HG02678 (cell line): Measurements from ENCODE around the gene MB21D2.
A peak's percentile ranks its signal among the peaks of the same experiment; 100 is the strongest.
"Not testable (repeated sequence)": the region's sequence is repeated elsewhere in the genome, so short reads cannot be mapped to it uniquely, and the experiment has no call there.

Experiments used
- ATAC-seq: cut with Tn5 transposase; IDR thresholded peaks from one replicate; pipeline ENCODE4 v1.9.1; 2021; ENCODE audit warnings: mild to moderate bottlenecking, moderate library complexity; ENCODE audit not compliant: unreplicated experiment

The MB21D2 gene

GRCh38 chr3:192862408-192863090 is 55.1 kb downstream of the MB21D2 start:
- no peak for ATAC-seq

DNA sequence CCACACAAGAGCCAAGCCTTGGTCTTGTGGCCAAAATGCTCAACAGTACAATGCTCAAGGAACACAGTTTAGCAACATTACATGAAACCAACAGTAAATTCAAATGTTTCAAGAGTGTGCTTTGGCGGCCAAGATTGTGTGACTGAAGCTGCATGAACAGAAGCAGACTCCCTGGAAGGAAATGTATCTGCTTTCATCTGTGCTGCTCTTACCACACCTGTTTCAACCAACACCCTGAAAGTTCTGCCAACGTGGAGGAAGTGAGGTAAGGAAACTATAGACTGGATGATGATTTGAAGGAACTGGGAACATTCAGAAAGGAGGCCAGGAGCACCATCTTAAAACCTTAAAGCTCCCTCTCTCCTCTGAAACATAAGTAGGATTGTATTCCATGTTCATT is 55.7 kb downstream of the MB21D2 start:
- ATAC-seq: no peak

DNA sequence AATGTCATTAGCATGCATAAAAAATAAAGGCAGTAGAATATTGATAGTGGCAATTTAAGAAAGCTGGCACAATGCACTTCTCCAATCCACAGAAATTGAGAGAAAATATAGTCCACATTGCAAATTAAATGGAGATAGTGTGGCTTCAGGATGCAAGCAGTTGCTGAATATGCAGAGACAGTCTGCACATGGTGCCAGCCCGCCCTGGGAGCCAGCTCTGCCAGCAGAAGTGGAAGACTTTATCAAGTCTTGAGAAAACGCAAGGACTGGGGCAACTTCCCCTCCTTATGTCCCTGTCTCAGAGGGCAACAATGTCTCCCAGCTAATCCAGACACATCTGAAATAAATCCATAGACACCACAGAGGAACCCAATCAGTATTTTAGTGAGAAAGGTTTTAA is 57.2 kb downstream of the MB21D2 start:
- no peak for ATAC-seq

- ATAC-seq: no peak
These were observed 58.6 kb downstream of the MB21D2 start for GRCh38 chr3:192858849-192859585.

GRCh38 chr3:192857260-192857661 is 60.4 kb downstream of the MB21D2 start:
- no peak for ATAC-seq

- no peak for ATAC-seq
These were observed 62.2 kb downstream of the MB21D2 start for GRCh38 chr3:192855434-192855833.

DNA sequence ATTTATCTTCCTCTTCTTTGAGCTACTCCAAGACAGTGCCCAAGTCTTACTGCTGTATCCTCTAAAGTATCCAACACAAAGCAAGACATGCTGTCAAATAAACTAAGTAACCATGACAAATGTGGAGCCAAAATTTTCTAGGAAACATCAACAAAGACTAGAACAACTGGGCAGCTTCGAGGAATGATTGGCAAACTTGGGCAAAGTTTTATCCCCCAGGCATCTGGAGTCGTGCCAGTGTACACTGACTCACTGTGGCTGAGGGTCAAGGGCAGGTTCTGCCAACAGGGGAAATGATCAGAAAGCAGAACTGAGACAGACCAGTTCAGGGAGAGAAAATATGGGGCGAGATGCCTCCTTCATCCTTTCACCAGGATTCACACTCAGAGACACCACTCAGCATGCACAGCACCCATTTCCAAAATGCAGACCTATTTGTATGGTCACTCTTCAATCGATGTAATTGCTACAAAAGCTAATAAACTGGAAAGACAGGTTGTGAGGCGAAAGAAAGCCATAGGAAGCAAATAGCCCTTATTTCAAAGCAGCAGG is 65.8 kb downstream of the MB21D2 start:
- ATAC-seq: peak; percentile 52

DNA sequence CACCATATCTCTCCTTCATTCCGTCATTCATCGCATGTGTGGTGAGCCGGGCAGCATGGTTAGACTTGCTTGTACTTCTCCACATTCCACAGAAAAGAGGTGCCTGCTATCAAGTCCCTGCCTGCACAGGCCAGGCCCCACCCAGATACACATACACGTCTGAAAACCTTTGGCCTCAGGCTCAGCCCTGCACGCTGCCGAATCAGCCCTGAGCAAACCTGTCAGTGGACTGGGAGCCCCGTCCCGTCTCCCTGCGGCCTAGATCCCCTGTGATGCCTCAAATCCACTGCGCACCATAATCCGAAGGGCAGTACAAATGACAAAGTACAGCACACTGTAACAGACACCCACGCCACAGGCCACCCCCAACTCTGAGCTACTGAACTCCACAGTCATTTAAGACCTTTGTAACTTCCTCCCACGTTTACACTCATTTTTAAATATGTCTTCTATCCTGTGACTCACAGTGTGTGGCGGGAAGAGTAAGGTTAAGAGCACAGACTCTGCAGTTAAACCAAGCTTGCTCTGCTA is 67.1 kb downstream of the MB21D2 start:
- ATAC-seq: peak; percentile 69

- ATAC-seq: not testable (repeated sequence)
These were observed 67.8 kb downstream of the MB21D2 start for GRCh38 chr3:192849821-192850220.

- ATAC-seq: no peak
These were observed 69.1 kb downstream of the MB21D2 start for GRCh38 chr3:192848371-192849233.

GRCh38 chr3:192847941-192848340 is 69.7 kb downstream of the MB21D2 start:
- no peak for ATAC-seq

GRCh38 chr3:192845526-192845855 is 72.2 kb downstream of the MB21D2 start:
- ATAC-seq: no peak

- no peak for ATAC-seq
These were observed 72.7 kb downstream of the MB21D2 start for GRCh38 chr3:192844836-192845525.

GRCh38 chr3:192844486-192844765 is 73.2 kb downstream of the MB21D2 start:
- no peak for ATAC-seq

- no peak for ATAC-seq
These were observed 73.8 kb downstream of the MB21D2 start for GRCh38 chr3:192843723-192844485.

DNA sequence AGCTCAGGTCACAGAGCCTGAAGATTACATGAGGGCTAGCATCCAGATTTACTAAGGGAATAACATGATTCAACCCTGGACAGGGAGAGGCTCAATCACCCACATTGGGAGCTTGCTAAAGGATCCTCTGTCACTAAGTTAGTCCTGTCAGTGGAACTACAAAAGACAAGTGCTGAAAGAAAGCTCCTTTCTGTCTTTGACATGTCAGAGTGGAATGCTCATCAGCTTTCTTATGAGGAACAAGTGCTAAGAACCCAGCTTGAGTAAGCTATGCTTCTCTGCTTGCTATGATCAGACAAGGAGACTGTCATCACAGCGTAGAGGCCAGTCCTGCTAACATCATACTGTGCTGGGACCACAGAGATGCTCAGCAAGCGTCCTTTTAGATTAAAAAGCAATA is 74.5 kb downstream of the MB21D2 start:
- no peak for ATAC-seq

- no peak for ATAC-seq
These were observed 74.9 kb downstream of the MB21D2 start for GRCh38 chr3:192842711-192843110.

DNA sequence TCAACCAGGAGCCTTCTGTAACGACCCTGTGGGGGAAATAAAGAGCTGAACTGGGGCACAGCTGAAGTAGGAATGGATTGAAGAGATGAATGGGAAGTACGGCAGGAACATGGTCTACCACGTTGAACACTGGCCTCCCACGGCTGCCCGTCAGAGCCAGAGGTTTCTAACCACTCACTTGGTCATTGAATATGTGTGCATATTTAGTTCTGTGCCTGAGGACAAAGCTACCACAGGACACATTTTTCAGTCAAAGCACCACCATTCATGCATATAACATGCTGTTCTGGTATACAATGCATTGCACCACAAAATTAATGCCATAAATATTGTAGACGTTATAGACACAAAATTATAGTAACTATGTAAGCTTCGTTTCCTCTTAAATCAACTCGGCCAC is 75.5 kb downstream of the MB21D2 start:
- no peak for ATAC-seq

- ATAC-seq: no peak
These were observed 76.2 kb downstream of the MB21D2 start for GRCh38 chr3:192841428-192841827.
